ENCODE data around the gene ADAMTS17.

The ADAMTS17 gene

DNA sequence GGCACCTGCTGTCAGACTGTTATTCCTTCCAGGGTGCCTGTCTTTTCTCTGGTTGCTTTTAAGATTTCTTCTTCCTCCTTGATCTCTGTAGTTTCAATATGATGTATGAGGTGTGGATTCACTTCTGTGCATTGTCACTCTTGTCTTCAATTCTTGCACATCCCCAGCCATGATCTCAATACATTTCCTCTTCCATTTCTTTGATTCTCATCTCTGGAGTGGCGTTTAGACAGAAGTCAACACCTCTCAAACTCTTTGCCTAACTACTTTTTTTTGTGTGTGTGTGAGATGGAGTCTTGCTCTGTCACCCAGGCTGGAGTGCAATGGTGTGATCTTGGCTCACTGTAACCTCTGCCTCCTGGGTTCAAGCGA is 384.1 kb downstream of the ADAMTS17 start:
- no peak for TF ChIP-seq GATA1 (IDR thresholded peaks at IDR 0.05; ENCODE audit: low read depth, low read length)
- TF ChIP-seq POLR2A (IDR thresholded peaks at IDR 0.05; ENCODE audit: low read length) = no peak
- DNase-seq = no peak

DNA sequence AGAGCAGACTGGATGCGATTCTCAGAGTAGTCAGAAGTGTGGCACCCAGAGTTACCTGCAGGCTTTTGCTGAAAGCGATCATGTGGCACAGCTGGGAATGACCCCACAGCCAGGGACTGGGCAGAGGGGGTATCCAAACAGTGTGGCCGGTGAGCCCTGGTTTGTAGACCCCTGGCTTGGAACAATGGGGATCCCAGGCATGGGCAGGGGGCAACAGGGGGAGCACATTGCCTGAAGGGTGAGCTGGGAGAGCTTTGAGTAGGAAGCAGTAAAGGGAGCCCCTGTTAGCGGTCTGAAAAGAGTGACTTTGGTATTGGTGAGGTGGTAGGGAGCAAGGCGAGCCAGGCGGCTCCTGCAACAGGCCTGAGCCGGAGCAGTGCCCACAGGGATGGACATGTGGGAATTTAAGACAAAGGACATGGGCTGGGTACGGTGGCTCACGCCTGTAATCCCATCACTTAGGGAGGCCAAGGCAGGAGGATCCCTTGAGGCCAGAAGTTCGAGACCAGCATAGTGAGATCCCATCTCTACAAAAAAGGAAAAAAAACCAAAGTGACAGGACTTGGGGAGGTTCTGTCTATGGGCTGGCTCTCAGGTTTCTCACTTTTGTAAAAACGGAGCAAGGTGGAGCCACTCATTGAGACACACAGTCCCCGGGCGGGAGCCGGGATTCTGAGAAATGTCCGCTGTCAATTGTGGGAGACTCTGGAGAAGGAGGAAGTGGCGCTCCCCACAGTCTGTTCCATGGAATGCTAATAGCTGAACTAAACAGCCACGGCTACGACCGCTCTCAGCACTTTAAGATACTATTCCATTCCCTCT is 384.7 kb downstream of the ADAMTS17 start:
- DNase-seq = no peak
- TF ChIP-seq POLR2A (IDR thresholded peaks at IDR 0.05; ENCODE audit: low read length) = no peak
- no peak for TF ChIP-seq GATA1 (IDR thresholded peaks at IDR 0.05; ENCODE audit: low read depth, low read length)

DNA sequence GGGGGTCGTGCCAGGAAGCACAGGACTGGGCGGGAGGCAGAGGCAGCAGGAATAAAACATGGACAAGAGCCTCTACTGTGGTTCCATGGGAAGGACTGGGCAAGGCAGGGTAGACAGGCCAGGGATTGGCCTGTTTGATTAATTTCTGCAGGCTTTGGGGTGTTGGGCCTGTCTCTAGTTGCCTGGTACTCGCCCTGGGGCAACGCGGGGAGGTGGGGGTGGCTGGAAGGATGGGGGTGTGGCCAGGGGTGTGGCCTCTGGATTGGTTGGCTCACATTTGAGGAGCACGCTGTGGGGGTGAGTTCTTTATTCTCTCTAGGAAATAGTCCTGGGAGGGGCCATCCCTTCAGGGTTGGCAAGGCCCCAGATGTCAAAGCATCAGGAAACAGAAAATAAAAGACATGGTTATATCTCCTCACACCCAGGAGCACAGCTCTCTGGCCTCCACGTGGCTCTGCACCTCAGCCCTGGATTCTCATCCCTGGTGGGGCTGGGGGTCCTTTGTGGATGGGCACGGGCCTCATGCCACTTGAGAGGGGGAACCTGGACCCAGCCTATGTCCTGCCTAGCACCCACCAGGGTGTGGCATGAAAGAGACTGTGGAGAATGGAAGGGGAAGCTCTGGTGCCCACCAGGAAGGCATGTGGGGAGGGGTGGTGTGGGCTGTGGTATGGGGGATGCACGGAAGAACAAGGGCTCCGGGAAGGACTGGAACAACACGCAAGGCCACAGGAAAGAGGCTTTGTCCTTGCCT is 385.6 kb downstream of the ADAMTS17 start:
- TF ChIP-seq POLR2A (IDR thresholded peaks at IDR 0.05; ENCODE audit: low read length) (no peak), GATA1 (IDR thresholded peaks at IDR 0.05; ENCODE audit: low read depth, low read length) (no peak)
- no peak for DNase-seq

DNA sequence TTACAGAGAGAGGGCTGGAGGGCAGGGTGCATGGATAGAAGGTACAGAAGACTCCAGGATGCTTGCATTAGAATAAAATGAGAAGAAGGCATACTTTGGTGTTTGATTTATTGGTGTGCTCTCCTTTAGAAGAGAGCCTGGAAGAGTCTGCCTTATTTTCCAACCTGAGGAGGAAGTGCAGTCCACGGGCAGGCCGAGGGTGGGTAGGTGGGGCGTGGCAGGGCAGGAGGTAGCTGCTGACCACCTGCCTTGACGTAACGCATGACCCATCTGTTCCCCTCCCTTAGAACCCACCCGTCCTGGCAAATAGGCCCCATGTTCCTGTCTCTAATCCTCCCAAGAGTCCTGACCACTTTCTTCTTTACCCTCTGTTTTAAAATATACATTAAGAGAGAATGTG is 386.2 kb downstream of the ADAMTS17 start:
- no peak for TF ChIP-seq POLR2A (IDR thresholded peaks at IDR 0.05; ENCODE audit: low read length)
- no peak for TF ChIP-seq GATA1 (IDR thresholded peaks at IDR 0.05; ENCODE audit: low read depth, low read length)

DNA sequence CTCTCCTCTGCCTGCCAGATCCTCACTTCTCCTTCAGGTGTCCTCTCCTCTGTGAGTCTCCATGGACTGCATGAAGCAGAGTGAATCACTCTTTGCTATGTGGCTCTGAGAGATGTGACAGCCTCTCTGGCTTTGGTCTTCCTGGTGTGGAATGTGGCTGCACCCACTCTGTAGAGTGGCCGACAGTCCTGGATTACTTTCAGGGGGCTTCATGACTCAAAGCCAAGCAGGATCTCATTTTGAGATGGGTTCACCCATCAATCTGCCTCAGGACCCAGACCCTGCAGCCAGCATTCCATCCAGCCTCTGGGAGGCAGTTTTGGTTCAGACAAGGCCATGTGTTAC is 386.6 kb downstream of the ADAMTS17 start:
- TF ChIP-seq POLR2A (IDR thresholded peaks at IDR 0.05; ENCODE audit: low read length) (no peak), GATA1 (IDR thresholded peaks at IDR 0.05; ENCODE audit: low read depth, low read length) (no peak)
- DNase-seq = no peak

More for the DNA sequence above, 386.2 kb downstream of the ADAMTS17 start:
- DNase-seq = no peak

DNA sequence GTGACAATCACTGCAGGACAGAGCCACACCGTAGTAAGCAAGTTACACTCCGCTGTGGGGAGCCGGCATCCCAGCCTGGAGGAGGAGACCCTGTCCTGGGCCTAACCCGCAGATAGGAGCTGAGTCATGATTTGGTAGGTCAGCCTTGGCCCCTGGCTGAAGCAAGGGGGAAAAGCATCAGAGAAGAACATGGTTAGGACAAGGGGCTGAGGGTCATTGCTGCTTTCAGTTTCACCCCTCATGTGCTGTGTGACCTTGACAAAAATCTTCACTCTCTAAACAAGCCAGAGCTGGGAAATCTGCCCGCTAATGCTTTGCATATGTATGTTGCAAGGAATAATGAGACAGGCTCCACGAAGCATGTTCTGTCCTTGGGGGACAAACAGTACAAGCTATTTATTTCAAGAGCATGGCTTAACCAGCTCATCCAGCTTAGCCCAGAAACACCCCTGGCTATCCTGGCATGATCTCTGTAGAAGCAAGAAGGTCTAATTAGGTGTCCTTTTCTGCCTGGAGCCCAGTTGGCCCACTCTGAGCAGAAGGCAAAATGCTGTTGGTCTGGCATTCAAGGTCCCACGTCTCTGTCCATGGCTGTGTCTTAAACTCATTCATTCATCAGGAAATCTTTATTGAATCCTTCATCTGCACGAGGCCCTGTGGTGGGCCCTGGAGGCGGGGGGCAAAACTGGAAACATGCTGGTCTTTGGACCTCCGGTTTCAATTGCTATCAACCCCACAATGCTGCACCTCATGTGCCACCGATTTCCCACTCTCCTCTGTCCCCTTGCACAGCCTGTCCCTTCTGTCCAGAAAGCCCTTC is 387.2 kb downstream of the ADAMTS17 start:
- TF ChIP-seq GATA1 (IDR thresholded peaks at IDR 0.05; ENCODE audit: low read depth, low read length) = no peak
- TF ChIP-seq POLR2A (IDR thresholded peaks at IDR 0.05; ENCODE audit: low read length) = no peak
- no peak for DNase-seq

DNA sequence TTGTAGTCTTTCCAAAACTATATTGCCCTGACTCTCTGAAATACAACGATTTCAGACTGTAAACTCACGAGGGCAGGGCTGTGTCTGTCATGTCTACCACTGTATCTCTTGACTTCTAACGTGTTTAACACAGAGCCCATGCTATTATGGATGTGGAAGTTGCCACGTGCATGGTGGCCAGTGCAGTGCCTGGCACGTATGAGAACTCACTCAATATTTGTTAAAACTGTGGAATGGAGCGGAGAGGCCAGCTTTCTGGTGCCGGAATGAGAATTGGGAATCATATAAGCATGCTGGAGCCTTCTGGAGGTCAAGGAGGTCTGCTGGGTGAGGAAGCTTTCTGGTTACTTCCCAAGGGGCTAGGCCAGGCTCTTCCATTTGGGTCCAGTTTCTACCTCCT is 387.9 kb downstream of the ADAMTS17 start:
- TF ChIP-seq GATA1 (IDR thresholded peaks at IDR 0.05; ENCODE audit: low read depth, low read length) (no peak), POLR2A (IDR thresholded peaks at IDR 0.05; ENCODE audit: low read length) (no peak)
- DNase-seq = no peak

DNA sequence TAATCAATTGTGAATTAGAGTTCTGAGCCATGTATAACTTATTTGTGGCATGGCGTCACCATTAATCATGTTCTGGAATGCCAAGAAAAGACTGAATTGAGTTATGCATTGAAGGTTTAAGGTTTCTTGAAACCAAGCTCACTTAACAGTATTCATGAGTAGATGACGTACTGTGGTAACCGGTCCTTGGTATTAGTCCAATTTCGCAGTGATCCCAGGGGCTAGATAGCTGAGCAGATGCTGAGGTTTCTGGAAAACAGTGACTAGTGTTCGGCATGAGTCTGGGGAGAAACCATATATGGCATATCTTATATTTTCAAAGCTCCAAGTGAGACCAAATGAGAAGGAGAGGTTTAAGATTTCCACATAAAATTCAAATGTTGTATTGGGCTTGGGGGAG is 390.3 kb downstream of the ADAMTS17 start:
- DNase-seq = no peak
- TF ChIP-seq POLR2A (IDR thresholded peaks at IDR 0.05; ENCODE audit: low read length) = no peak
- TF ChIP-seq GATA1 (IDR thresholded peaks at IDR 0.05; ENCODE audit: low read depth, low read length) = no peak

DNA sequence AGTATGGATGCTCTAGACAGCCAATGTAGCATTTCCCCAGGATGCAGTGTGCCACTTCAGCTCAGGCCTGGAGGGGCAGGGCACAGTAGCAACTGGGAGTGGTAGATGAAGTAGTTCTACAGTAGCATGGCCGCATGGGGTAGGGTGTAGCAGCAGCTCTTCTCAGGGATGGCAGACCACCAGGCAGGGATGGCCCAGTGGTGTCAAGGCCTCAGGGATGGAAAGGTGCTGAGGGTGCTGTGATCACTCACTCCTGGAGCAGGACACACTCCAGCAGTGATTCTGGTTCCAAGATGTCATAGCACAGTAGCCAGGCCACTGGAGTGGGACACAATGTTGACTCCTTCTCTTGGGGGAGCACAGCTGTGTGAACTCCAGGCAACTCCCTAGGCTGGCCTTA is 397.6 kb downstream of the ADAMTS17 start:
- TF ChIP-seq GATA1 (IDR thresholded peaks at IDR 0.05; ENCODE audit: low read depth, low read length) (no peak), POLR2A (IDR thresholded peaks at IDR 0.05; ENCODE audit: low read length) (no peak)

DNA sequence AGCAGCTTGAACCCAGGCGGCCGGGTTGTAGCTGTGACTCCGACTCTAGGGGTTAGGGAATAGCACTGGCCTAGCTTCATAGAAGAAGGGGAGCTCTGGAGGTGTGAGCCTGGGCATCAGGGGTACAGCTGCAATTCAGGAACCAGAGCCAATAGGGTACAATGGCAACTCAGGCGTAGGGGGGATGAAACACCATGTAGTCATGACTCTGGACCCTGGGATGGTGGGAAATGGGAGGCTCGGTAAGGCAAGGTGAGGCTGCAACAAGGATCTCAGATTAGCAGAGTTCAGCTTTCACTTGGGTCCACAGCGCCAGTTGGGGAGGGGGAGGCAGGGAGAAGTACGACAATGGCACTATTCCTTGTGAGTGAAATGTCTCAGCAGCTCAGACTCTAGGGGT is 398.3 kb downstream of the ADAMTS17 start:
- TF ChIP-seq POLR2A (IDR thresholded peaks at IDR 0.05; ENCODE audit: low read length) (no peak), GATA1 (IDR thresholded peaks at IDR 0.05; ENCODE audit: low read depth, low read length) (no peak)

More for the DNA sequence above, 397.6 kb downstream of the ADAMTS17 start:
- no peak for DNase-seq

DNA sequence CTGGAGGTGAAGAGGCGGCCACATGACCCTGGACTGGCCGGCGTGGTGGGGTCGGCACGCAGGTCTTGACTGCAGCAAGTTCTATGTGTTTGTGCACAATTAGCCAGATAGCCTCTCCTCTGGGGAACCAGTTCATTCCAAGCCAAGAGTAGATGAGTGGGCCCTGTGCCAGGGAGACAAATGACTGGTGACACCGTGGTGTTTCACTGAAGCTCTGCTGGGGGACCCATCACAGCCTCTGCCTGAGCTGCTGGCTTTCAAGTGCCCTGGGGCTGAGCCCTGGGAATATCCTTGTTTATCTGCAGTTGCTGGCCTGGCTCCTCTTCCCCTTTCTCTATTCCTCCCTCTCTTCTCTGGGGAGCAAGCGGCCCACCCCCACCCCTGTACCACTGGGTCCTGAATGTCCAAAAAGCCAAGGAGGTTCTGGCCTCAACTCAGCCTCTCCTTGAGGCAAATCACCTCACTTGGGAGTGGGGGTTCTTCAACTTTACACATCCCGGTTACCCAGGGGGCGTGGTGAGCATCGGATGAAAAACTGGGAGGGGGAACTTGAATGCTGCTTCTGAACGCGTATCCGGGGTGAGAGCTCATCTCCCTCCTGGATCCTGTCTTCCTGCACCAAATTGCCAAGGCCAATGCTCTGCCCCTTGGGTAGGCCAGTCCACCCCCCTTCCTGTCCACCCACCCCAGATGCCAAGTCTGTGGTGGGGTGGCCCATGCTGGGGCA is 408.9 kb downstream of the ADAMTS17 start:
- DNase-seq = no peak
- TF ChIP-seq POLR2A (IDR thresholded peaks at IDR 0.05; ENCODE audit: low read length) (no peak), GATA1 (IDR thresholded peaks at IDR 0.05; ENCODE audit: low read depth, low read length) (no peak)

More for the DNA sequence above, 398.3 kb downstream of the ADAMTS17 start:
- DNase-seq = no peak

DNA sequence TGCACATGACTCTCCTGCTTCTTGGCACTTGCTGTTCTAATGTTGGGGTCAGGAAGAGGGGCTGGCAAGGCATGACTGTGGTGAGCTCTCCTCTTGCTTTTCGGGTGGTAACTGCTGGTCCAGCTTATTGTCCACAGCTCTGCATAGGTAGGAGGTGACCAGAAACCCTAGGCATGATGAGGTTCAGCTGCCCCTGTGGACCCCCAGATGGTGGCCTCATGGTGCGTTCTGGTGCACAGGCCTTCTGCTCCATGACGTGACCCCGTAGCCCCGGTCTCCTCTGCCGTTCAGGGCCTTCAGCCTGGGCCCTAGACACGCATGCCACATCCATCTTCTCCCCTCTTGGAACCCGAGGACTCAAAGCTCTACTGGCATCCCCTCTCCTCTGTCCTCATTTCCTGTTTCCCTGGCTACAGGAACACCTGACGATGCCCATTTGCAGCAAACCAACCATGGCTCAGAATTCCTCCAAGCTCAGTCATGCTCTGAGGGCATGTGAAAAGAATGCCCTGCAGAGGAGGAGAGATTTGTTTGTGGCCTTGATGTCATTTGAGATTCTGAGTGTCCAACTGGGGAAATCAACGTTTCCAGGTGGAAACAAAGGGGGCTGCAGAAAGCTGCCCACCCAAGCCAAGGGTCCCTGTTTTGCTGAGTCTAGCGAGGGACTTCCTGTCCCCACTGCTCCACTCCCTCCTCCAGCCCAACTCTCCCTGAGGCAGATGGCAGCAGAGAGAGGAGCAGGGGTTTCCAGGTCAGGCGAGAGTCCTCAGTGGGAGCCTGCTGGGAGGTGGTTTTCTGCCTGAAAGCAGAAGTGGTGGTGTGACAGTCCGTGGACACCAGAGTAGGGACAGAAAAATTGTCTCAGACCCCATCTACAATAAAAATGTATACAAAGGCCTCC is 409.8 kb downstream of the ADAMTS17 start:
- no peak for DNase-seq

More for the DNA sequence above, 409.8 kb downstream of the ADAMTS17 start:
- TF ChIP-seq GATA1 (IDR thresholded peaks at IDR 0.05; ENCODE audit: low read depth, low read length) (no peak), POLR2A (IDR thresholded peaks at IDR 0.05; ENCODE audit: low read length) (no peak)
